ENCODE results near the gene RFT1.

RFT1 gene

GRCh38 chr3:53089511-53089910, 40.7 kb downstream of the RFT1 start:
- Histone ChIP-seq H3K27ac (ENCODE audit: insufficient read depth, low read depth, low read length, poor library complexity, severe bottlenecking) (no peak overlapping the region), H3K9me3 (ENCODE audit: control insufficient read depth, low read length) (no peaks in the 10 kb centered on the region), H3K27me3 (ENCODE audit: control insufficient read depth, insufficient read depth, low read length, poor library complexity, severe bottlenecking) (no peaks in the 10 kb centered on the region), H3K4me3 (ENCODE audit: insufficient read depth, low read depth, low read length) (no peak overlapping the region), H3K36me3 (ENCODE audit: control insufficient read depth, insufficient read depth, low read length) (peaks cover 8% of the 10 kb centered on the region), H3K4me1 (ENCODE audit: control insufficient read depth, insufficient read depth, low read length) (no peaks in the 10 kb centered on the region)
- 89 to 95% methylated on average over 6 of the region's 6 CpGs for WGBS, 2 experiments

DNA sequence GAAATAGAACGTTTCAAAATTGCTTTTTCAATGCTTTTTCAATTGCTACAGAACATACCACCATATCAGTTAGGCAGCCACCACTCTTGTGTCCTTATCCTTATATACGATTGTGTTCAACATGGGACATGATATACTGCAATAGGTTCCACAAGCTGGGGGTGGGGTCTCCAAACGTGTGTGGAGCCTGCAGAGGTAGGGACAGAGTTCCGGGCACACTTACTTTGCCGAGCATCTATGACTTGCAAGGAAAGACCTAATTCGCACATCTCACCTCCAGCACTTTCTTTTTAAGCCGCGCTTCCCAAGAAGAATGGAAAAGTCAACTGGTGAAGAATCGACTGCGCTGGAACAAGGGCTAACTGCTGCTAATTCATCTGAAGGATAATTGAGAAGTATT, 44.8 kb downstream of the RFT1 start:
- H3K4me1 ChIP-seq (ENCODE audit: control insufficient read depth, insufficient read depth, low read length) = no peaks in the 10 kb centered on the region
- no peaks in the 10 kb centered on the region for H3K27me3 ChIP-seq (ENCODE audit: control insufficient read depth, insufficient read depth, low read length, poor library complexity, severe bottlenecking)
- no peak overlapping the region for H3K4me3 ChIP-seq (ENCODE audit: insufficient read depth, low read depth, low read length)
- no peaks in the 10 kb centered on the region for H3K9me3 ChIP-seq (ENCODE audit: control insufficient read depth, low read length)
- H3K36me3 ChIP-seq (ENCODE audit: control insufficient read depth, insufficient read depth, low read length) = no peaks in the 10 kb centered on the region
- H3K27ac ChIP-seq (ENCODE audit: insufficient read depth, low read depth, low read length, poor library complexity, severe bottlenecking) = no peak overlapping the region
- 88 to 89% methylated on average over 10 of the region's 10 CpGs for WGBS, 2 experiments

DNA sequence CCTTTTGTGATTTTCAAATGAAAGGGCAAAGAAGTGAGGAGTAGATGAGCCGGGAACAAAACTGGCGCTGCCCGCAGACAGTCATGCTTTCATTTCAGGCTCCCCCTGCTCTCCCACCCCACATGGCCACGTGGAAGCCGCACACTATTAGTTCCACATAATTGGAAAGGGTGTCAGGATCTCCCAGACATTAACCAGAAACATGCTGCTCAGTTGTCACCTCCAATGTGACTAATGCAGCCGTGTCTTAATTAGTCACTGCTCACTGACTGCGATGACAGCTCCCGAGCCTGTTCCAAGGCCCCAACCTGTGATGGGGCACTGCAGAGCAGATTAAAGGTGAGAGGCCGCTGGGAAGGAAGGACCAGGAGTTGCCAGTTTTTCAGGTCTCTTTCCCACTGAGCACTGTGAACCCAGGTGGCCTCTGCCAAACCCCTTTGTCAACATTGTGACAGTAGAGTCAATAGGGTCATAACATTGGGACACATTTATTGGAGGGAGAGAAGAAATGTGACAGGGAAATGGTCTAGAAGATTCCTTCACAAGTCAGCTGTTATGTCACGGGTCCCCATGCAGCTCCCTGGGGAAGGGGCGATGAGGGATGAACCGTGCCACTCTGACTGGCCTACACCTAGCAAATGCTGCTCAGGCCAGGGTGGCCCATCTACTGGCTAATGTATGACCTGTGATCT, 45.8 kb downstream of the RFT1 start:
- Histone ChIP-seq H3K36me3 (ENCODE audit: control insufficient read depth, insufficient read depth, low read length) (no peaks in the 10 kb centered on the region), H3K27me3 (ENCODE audit: control insufficient read depth, insufficient read depth, low read length, poor library complexity, severe bottlenecking) (no peaks in the 10 kb centered on the region), H3K27ac (ENCODE audit: insufficient read depth, low read depth, low read length, poor library complexity, severe bottlenecking) (no peak overlapping the region), H3K4me3 (ENCODE audit: insufficient read depth, low read depth, low read length) (no peak overlapping the region), H3K4me1 (ENCODE audit: control insufficient read depth, insufficient read depth, low read length) (no peaks in the 10 kb centered on the region), H3K9me3 (ENCODE audit: control insufficient read depth, low read length) (no peaks in the 10 kb centered on the region)
- WGBS, 2 experiments = 89 to 91% methylated on average over 12 of the region's 12 CpGs

GRCh38 chr3:53083949-53084309, 46.3 kb downstream of the RFT1 start:
- Histone ChIP-seq H3K4me1 (ENCODE audit: control insufficient read depth, insufficient read depth, low read length) (no peaks in the 10 kb centered on the region), H3K27me3 (ENCODE audit: control insufficient read depth, insufficient read depth, low read length, poor library complexity, severe bottlenecking) (no peaks in the 10 kb centered on the region), H3K4me3 (ENCODE audit: insufficient read depth, low read depth, low read length) (no peak overlapping the region), H3K36me3 (ENCODE audit: control insufficient read depth, insufficient read depth, low read length) (no peaks in the 10 kb centered on the region), H3K27ac (ENCODE audit: insufficient read depth, low read depth, low read length, poor library complexity, severe bottlenecking) (no peak overlapping the region), H3K9me3 (ENCODE audit: control insufficient read depth, low read length) (no peaks in the 10 kb centered on the region)
- 92 to 95% methylated on average over 3 of the region's 3 CpGs for WGBS, 2 experiments

GRCh38 chr3:53083521-53083920, 46.7 kb downstream of the RFT1 start:
- Histone ChIP-seq H3K4me1 (ENCODE audit: control insufficient read depth, insufficient read depth, low read length) (no peaks in the 10 kb centered on the region), H3K4me3 (ENCODE audit: insufficient read depth, low read depth, low read length) (no peak overlapping the region), H3K27me3 (ENCODE audit: control insufficient read depth, insufficient read depth, low read length, poor library complexity, severe bottlenecking) (no peaks in the 10 kb centered on the region), H3K36me3 (ENCODE audit: control insufficient read depth, insufficient read depth, low read length) (no peaks in the 10 kb centered on the region), H3K9me3 (ENCODE audit: control insufficient read depth, low read length) (no peaks in the 10 kb centered on the region), H3K27ac (ENCODE audit: insufficient read depth, low read depth, low read length, poor library complexity, severe bottlenecking) (no peak overlapping the region)
- WGBS, 2 experiments = 86 to 95% methylated on average over 8 of the region's 8 CpGs

- no peaks in the 10 kb centered on the region for H3K4me1 ChIP-seq (ENCODE audit: control insufficient read depth, insufficient read depth, low read length)
- 85% methylated on average over 8 of the region's 8 CpGs for WGBS, 2 experiments
- H3K27ac ChIP-seq (ENCODE audit: insufficient read depth, low read depth, low read length, poor library complexity, severe bottlenecking) = no peak overlapping the region
- no peaks in the 10 kb centered on the region for H3K9me3 ChIP-seq (ENCODE audit: control insufficient read depth, low read length)
- H3K27me3 ChIP-seq (ENCODE audit: control insufficient read depth, insufficient read depth, low read length, poor library complexity, severe bottlenecking) = no peaks in the 10 kb centered on the region
- no peaks in the 10 kb centered on the region for H3K36me3 ChIP-seq (ENCODE audit: control insufficient read depth, insufficient read depth, low read length)
- no peak overlapping the region for H3K4me3 ChIP-seq (ENCODE audit: insufficient read depth, low read depth, low read length)
These were observed 47.5 kb downstream of the RFT1 start for GRCh38 chr3:53082736-53083135.

DNA sequence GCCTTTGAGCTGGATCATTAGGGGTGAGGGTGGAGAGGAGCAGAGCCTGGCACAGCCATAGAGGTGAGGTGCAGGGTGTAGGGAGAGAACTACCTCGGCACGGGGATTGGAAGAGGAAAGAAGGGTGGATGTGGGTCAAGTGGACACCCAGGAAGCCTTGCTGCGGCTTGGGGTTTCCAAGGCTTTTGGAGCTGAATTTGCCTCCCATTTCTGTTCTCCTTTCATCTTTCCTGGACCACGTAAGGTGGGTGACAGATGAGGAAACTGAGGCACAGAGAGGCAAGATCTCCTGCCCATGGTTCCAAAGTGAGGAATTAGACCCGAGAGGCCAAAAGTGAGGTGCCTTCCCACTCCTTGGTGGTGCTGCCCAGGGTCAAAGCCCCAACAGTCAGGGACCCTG, 48.9 kb downstream of the RFT1 start:
- no peak overlapping the region for H3K27ac ChIP-seq (ENCODE audit: insufficient read depth, low read depth, low read length, poor library complexity, severe bottlenecking)
- no peaks in the 10 kb centered on the region for H3K27me3 ChIP-seq (ENCODE audit: control insufficient read depth, insufficient read depth, low read length, poor library complexity, severe bottlenecking)
- 90 to 93% methylated on average over 5 of the region's 5 CpGs for WGBS, 2 experiments
- no peak overlapping the region for H3K4me3 ChIP-seq (ENCODE audit: insufficient read depth, low read depth, low read length)
- H3K9me3 ChIP-seq (ENCODE audit: control insufficient read depth, low read length) = no peaks in the 10 kb centered on the region
- H3K4me1 ChIP-seq (ENCODE audit: control insufficient read depth, insufficient read depth, low read length) = no peaks in the 10 kb centered on the region
- no peaks in the 10 kb centered on the region for H3K36me3 ChIP-seq (ENCODE audit: control insufficient read depth, insufficient read depth, low read length)

GRCh38 chr3:53080612-53081205, 49.5 kb downstream of the RFT1 start:
- WGBS, 2 experiments = 87 to 91% methylated on average over 7 of the region's 7 CpGs
- Histone ChIP-seq H3K9me3 (ENCODE audit: control insufficient read depth, low read length) (no peaks in the 10 kb centered on the region), H3K27me3 (ENCODE audit: control insufficient read depth, insufficient read depth, low read length, poor library complexity, severe bottlenecking) (no peaks in the 10 kb centered on the region), H3K4me3 (ENCODE audit: insufficient read depth, low read depth, low read length) (no peak overlapping the region), H3K27ac (ENCODE audit: insufficient read depth, low read depth, low read length, poor library complexity, severe bottlenecking) (no peak overlapping the region), H3K36me3 (ENCODE audit: control insufficient read depth, insufficient read depth, low read length) (no peaks in the 10 kb centered on the region), H3K4me1 (ENCODE audit: control insufficient read depth, insufficient read depth, low read length) (no peaks in the 10 kb centered on the region)

DNA sequence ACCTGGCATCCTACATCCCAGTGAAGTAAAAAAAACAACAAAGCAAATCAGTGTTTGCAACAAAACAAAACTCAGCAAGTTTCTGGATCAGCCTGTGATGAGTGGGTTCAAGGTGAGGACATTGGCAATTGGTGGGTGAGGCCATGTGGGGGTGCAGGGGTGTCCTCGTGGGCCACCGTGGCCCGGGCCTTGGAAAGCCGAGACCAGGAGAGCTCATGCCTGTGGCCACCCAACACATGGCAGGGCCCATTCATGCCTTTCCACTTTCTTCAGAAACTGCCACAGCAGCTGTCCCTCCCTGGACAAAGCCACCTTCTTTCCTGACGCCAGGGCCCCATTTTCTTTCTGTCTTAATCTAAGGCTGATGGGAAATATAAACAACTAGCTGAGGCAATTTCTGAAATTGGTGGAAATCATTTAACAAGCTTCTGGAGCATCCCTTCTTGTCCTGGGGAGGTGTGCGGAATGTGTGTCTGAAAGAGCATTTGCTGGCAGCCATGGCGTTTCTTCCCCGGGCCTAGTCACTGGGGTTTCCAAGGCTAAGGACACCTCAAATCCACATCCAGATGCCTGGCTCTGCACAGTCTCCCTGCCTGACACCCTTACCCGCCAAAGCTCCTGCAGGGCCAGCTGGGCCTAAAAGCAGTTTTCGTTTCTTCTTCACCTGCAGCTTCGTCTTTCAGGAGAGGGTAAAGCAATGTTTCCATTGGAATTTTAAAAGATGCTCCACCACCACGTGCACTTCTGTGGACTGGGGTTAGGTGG, 50.3 kb downstream of the RFT1 start:
- no peak overlapping the region for H3K4me3 ChIP-seq (ENCODE audit: insufficient read depth, low read depth, low read length)
- no peaks in the 10 kb centered on the region for H3K4me1 ChIP-seq (ENCODE audit: control insufficient read depth, insufficient read depth, low read length)
- no peak overlapping the region for H3K27ac ChIP-seq (ENCODE audit: insufficient read depth, low read depth, low read length, poor library complexity, severe bottlenecking)
- 93% methylated on average over 12 of the region's 12 CpGs for WGBS, 2 experiments
- H3K36me3 ChIP-seq (ENCODE audit: control insufficient read depth, insufficient read depth, low read length) = no peaks in the 10 kb centered on the region
- H3K9me3 ChIP-seq (ENCODE audit: control insufficient read depth, low read length) = no peaks in the 10 kb centered on the region
- no peaks in the 10 kb centered on the region for H3K27me3 ChIP-seq (ENCODE audit: control insufficient read depth, insufficient read depth, low read length, poor library complexity, severe bottlenecking)

DNA sequence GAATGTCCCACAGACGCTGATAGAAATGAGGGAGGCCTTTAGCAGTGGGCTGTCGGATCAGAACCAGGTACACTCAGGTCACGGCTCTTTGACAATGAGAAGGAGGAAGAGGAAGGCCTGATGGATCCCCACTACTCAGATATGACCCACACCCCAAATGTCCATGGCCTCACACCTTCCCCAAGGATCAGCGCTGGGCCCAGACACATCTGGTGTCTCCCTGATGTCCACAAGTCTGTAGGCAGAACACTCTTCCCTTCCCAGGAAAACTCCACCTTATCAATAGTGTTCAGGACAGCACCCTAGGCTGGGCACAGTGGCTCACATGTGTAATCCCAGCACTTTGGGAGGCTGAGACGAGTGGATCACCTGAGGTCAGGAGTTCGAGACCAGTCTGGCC, 51.1 kb downstream of the RFT1 start:
- Histone ChIP-seq H3K36me3 (ENCODE audit: control insufficient read depth, insufficient read depth, low read length) (no peaks in the 10 kb centered on the region), H3K4me1 (ENCODE audit: control insufficient read depth, insufficient read depth, low read length) (no peaks in the 10 kb centered on the region), H3K4me3 (ENCODE audit: insufficient read depth, low read depth, low read length) (no peak overlapping the region), H3K9me3 (ENCODE audit: control insufficient read depth, low read length) (no peaks in the 10 kb centered on the region), H3K27ac (ENCODE audit: insufficient read depth, low read depth, low read length, poor library complexity, severe bottlenecking) (no peak overlapping the region), H3K27me3 (ENCODE audit: control insufficient read depth, insufficient read depth, low read length, poor library complexity, severe bottlenecking) (no peaks in the 10 kb centered on the region)
- 91 to 92% methylated on average over 6 of the region's 6 CpGs for WGBS, 2 experiments
